ENCODE data around the gene KLK7.

GRCh38 chr19:50998061-50998460 is 14.3 kb upstream of the KLK7 start:
- TF ChIP-seq CTCF (IDR thresholded peaks at IDR 0.05) = no peak
- TF ChIP-seq POLR2A (IDR thresholded peaks at IDR 0.05) = no peak

All from esophagus squamous epithelium (tissue), 4 donors.